Raji (cell line): ENCODE results near the gene PRORP.

Experiments
- POLR2A ChIP-seq: IDR thresholded peaks from 2 replicates; pipeline ENCODE4 v1.6.1; 2011; ENCODE audit warnings: low read depth, low read length, control low read depth; ENCODE audit not compliant: insufficient read depth

PRORP gene

GRCh38 chr14:35122696-35123387 lies 490 bp downstream of the PRORP start:
- TF ChIP-seq POLR2A: no peak

GRCh38 chr14:35123388-35123703 lies 994 bp downstream of the PRORP start:
- TF ChIP-seq POLR2A: no peak

- no peak for TF ChIP-seq POLR2A
Observed at GRCh38 chr14:35124127-35124526, 1.8 kb downstream of the PRORP start.

- no peak for TF ChIP-seq POLR2A
Observed at GRCh38 chr14:35133542-35134328, 11.4 kb downstream of the PRORP start.

GRCh38 chr14:35134329-35135123 lies 12.2 kb downstream of the PRORP start:
- TF ChIP-seq POLR2A: no peak

GRCh38 chr14:35138585-35138984 lies 16.2 kb downstream of the PRORP start:
- TF ChIP-seq POLR2A: no peak

- TF ChIP-seq POLR2A: no peak
Observed at GRCh38 chr14:35140718-35141581, 18.6 kb downstream of the PRORP start.

GRCh38 chr14:35144029-35144428 lies 21.7 kb downstream of the PRORP start:
- TF ChIP-seq POLR2A: no peak

- no peak for TF ChIP-seq POLR2A
Observed at GRCh38 chr14:35146711-35147149, 24.4 kb downstream of the PRORP start.

- no peak for TF ChIP-seq POLR2A
Observed at GRCh38 chr14:35147186-35147585, 24.8 kb downstream of the PRORP start.

GRCh38 chr14:35147711-35148110 lies 25.4 kb downstream of the PRORP start:
- TF ChIP-seq POLR2A: no peak

- no peak for TF ChIP-seq POLR2A
Observed at GRCh38 chr14:35149239-35149638, 26.9 kb downstream of the PRORP start.

- no peak for TF ChIP-seq POLR2A
Observed at GRCh38 chr14:35154016-35154415, 31.7 kb downstream of the PRORP start.

- TF ChIP-seq POLR2A: no peak
Observed at GRCh38 chr14:35155962-35156361, 33.6 kb downstream of the PRORP start.

- no peak for TF ChIP-seq POLR2A
Observed at GRCh38 chr14:35158491-35158890, 36.1 kb downstream of the PRORP start.
